NT2/D1 (cell line): ENCODE results near the gene RTP3.

Source experiments
- SUZ12 ChIP-seq: IDR thresholded peaks from 2 replicates; pipeline ENCODE4 v1.6.1; 2011; ENCODE audit not compliant: insufficient read length, insufficient read depth; ENCODE audit errors: extremely low read depth
- YY1 ChIP-seq: IDR thresholded peaks from 2 replicates; pipeline ENCODE4 v1.6.1; 2011; ENCODE audit not compliant: insufficient read length, insufficient read depth

DNA sequence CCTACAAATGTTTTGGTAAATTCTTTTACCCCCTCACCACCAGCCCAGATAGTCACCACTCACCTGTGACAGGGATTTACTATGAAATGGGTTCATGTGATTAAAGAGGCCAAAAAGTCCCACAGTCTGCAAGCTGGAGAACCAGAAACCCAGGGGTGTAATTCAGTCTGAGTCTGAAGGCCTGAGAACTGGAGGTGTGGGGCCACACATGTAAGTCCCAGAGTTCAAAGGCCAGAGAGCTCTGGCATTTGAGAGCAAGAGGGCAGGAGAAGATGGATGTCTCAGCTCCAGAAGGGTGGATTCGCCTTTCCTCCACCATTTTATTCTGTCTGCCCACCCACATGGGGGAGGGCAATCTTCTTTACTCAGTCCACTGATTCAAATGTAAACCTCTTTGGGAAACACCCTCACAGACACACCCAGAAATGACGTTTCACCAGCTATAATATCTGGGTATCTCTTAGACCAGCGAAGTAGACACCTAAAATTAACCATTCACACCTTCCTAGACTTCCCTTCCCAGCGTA lies 11.9 kb downstream of the RTP3 start:
- no peak for TF ChIP-seq YY1
- TF ChIP-seq SUZ12, result no peak
